Upper lobe of left lung (tissue), 4 donors: ENCODE data around the gene PXDN.

Source experiments
- CTCF ChIP-seq, 6 experiments: fragments of 450-650 bp in 4 of 6; fragments of 200-600 bp in 2 of 6; sonication (generic) in 2 of 6; IDR thresholded peaks; one replicate each; pipeline ENCODE4 v1.5.1; 2016 to 2019; ENCODE audit warnings: antibody characterized with exemption in 6 of 6
- EP300 ChIP-seq, 4 donors: sonication (generic); formaldehyde crosslinking; IDR thresholded peaks; one replicate each; pipeline ENCODE4 v1.5.1; 2017; ENCODE audit warnings: antibody characterized with exemption in 4 of 4, control low read depth in 2 of 4
- POLR2A ChIP-seq, 4 donors: fragments of 450-650 bp; IDR thresholded peaks; one replicate each; pipeline ENCODE4 v1.5.1; 2016 to 2017; ENCODE audit warnings: antibody characterized with exemption in 4 of 4, mild to moderate bottlenecking in 2 of 4
- POLR2AphosphoS5 ChIP-seq, 2 donors: sonication (generic); formaldehyde crosslinking; IDR thresholded peaks; one replicate each; pipeline ENCODE4 v1.5.1; 2017; ENCODE audit warnings: antibody characterized with exemption in 2 of 2

- TF ChIP-seq POLR2AphosphoS5 (IDR thresholded peaks at IDR 0.05) (no peak), CTCF (IDR thresholded peaks at IDR 0.05) (no peak), POLR2A (IDR thresholded peaks at IDR 0.05) (no peak), EP300 (IDR thresholded peaks at IDR 0.05) (no peak)
Measured at GRCh38 chr2:1696472-1696871, 47.8 kb downstream of the PXDN start.
